Left renal cortex interstitium (tissue), 4 donors: ENCODE results near the gene KCNK3. TPM values are rescaled to one million over a fixed set of nuclear protein-coding genes. Genes with fewer than 3 reads are reported as not detected.
"Not testable (repeated sequence)": the region's sequence is repeated elsewhere in the genome, so short reads cannot be mapped to it uniquely, and the experiment has no call there.

Experiments
- DNase-seq, 4 donors: peaks; one replicate each; pipeline ENCODE4 v3.0.0-alpha.2; 2013; ENCODE audit warnings: low read depth in 4 of 4, low spot score in 2 of 4, missing footprints in 1 of 4
- polyA plus RNA-seq, 4 donors: library from polyadenylated mRNA; unstranded; fragments of 120-200 nt; gene quantifications; one replicate each; pipeline ENCODE4 v1.2.1, GENCODE V29; 2013; ENCODE audit not compliant: insufficient read length in 4 of 4

Gene KCNK3
- polyA plus RNA-seq, 4 donors = 1.1 to 3.6 (median 2.0) TPM

DNA sequence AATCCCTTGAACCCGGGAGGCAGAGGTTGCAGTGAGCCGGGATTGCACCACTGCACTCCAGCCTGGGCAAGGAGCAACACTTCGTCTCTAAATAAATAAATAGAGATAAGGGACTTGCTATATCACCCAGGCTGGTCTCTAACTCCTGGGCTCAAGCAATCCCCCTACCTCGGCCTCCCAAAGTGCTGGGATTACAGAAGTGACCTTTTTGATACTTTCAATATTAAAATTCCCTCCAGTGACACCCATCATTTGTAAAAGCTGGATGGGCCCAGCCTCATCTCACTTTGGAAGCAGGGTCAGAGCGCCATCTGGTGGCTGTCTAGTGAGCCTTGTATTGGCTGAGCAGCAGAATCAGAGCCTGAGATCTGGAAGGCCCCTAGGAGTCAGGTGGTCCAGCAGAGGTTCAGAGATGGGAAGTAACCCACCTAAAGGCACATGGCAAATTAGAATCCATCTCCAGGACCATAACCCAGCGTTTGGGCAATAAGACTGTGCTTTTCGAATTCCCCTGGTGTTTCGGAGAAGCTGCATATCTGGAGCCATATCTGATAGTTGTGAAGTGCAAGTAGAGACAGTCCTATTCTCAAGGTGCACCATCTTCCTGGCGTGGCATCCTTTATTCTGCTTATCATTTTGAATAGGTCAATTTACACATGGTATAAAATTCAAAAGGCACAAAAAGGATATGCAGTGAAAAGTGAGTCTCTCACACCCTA, 53.2 kb downstream of the KCNK3 start:
- DNase-seq = peak; percentile 39 to 78 (median 44)

DNA sequence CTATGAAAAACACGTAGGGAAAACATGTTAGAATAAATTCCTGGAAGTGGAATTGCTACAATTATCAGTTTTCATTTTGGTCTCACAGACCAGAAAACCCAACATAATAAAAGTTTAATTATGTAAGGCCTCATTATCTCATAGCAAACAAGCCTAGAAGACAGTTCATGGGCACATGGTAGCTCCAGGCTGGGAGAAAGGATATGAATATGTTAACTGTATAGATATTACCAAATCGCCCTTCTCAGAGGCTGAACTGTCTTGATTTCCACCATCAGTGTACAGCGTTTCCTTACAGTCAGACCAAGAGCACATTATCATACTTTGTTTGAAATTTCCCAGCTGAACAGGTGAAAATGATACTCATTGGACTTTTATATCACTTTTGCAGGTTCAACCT, 54.4 kb downstream of the KCNK3 start:
- no peak for DNase-seq

DNA sequence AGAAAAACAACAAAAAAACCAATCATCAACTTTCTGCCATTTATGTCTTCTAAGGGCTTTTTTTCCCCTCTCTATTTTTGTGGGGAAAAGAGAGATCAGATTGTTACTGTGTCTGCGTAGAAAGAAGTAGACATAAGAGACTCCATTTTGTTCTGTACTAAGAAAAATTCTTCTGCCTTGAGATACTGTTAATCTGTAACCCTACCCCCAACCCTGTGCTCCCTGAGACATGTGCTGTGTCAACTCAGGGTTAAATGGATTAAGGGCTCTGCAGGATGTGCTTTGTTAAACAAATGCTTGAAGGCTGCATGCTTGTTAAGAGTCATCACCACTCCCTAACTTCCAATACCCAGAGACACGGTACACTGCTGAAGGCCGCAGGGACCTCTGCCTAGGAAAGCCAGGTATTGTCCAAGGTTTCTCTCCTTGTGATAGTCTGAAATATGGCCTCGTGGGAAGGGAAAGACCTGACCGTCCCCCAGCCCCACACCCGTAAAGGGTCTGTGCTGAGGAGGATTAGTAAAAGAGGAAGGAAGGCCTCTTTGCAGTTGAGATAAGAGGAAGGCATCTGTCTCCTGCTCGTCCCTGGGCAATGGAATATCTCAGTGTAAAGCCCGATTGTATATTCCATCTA, 57.4 kb downstream of the KCNK3 start:
- not testable (repeated sequence) for DNase-seq

DNA sequence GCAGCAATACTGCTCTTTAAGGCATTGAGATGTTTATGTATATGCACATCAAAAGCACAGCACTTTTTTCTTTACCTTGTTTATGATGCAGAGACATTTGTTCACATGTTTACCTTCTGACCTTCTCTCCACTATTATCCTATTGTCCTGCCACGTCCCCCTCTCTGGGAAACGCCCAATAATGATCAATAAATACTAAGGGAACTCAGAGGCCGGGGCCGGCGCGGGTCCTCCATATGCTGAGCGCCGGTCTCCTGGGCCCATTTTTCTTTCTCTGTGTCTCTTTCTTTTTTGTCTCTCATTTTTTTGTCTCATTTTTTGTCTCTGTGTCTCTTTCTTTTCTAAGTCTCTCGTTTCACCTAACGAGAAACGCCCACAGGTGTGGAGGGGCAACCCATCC, 57.9 kb downstream of the KCNK3 start:
- DNase-seq = not testable (repeated sequence)

DNA sequence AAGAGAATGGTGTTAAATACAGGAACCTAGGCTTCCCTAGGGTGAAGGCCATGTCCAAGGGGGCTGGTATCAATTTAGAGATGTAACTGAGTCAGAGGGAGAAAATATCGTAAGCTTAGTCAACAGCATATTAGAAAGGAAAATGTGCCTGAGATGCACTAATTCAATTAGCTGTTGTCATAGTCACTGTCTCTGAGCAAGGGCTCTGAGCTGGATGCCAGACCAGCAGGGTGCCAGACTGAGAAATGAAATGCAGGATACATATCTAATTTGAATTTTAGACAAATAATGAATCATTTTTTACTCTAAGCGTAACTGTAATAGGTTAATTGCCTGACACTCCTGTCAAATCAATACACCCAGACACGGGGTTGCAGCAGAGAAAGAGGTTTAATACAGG, 60.1 kb downstream of the KCNK3 start:
- no peak for DNase-seq

DNA sequence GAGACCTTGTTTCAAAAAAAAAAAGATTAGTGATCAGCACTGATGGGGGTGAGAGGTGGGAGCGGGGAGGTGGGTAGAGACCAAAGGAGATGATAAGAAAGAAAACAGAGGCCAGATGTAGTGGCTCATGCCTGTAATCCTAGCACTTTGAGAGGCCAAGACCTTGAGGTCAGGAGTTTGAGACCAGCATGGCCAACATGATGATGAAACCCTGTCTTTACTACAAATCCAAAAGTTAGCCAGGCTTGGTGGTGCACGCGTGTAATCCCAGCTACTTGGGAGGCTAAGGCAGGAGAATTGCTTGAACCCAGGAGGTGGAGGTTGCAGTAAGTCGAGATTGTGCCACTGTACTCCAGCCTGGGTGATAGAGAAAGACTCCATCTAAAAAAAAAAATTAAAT, 62.0 kb downstream of the KCNK3 start:
- DNase-seq = no peak

DNA sequence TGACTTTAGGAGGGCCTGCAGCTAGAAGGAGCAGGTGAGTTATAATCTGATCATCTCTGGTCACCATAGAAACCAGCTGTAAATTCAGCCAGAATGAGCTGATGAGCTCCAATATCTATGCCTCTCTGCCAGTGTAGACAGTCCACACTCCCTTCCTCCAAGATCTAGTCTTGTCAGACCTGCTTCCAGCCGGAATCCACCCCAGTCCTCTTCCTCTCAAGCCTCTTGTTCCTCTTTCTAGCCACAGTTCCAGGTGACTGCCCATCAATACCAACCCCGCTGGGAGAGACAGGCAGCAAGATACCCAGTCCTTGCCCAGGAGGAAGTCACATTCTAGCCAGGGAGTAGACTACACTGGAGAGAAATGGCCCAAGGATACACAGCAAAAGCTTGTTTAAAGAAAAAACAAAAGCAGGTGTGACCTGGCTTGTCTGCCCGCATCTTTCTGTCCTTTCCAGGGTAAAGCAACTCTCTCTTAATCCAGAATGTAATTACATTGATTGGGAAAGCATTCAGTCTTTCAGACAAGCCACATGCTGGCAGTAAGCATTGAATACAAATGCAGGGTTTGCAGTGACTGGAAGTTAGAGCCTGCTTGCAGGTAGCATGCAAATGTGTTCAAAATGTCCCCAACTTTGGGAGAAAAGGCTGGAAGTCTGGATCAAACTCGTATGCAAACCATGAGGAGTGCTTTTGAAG, 62.6 kb downstream of the KCNK3 start:
- DNase-seq = no peak

DNA sequence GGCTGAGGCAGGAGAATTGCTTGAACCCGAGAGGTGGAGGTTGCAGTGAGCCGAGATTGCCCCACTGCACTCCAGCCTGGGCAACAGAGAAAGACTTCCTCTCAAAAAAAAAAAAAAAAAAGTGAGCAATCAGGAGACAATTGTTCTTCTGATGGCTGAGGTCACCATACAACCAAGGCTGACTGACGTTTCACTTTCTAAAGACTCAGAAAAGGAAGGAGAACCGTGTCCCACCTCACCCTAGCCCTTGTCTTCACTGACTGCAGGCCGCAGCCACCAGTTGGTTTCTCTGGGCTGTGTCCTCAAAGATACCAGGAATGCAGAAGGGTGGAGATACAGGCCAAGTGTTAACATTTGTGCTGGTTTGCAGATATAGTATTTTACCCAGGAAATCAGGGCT, 63.8 kb downstream of the KCNK3 start:
- DNase-seq = no peak

DNA sequence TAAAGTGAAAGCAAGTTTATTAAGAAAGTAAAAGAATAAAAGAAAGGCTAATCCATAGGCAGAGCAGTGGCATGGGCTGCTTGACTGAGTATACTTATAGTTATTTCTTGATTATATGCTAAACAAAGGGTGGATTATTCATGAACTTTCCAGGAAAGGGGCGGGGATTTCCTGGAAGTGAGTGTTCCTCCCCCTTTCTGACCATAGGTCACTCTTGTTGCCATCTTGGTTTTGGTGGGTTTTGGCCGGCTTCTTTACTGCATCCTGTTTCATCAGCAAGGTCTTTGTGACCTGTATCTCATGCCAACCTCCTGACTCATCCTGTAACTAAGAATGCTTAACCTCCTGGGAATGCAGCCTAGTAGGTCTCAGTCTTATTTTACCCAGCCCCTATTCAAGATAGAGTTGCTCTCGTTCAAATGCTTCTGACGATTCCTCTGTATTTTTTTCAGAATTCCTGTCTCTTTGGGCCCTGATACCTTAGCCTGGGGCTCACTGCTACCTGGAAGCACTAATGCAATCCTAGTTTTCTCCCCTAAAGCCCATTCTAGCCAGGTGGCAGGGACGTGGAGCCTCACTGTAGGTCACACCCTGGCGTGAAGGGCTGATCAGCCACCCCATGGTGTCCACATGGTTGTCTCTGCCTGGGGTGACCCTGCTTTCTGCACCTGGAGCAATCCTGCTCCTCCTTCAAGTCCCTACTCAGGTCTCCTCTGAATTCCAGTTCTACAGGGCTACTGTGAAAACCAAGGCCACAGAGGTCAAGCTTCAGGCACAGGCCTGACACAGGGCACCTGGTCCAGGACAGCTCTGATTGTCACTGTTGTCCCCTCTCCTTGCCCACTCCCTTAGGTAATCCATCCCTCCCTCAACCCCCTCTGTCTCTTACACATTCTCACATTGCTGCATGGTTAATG, 65.6 kb downstream of the KCNK3 start:
- no peak for DNase-seq

DNA sequence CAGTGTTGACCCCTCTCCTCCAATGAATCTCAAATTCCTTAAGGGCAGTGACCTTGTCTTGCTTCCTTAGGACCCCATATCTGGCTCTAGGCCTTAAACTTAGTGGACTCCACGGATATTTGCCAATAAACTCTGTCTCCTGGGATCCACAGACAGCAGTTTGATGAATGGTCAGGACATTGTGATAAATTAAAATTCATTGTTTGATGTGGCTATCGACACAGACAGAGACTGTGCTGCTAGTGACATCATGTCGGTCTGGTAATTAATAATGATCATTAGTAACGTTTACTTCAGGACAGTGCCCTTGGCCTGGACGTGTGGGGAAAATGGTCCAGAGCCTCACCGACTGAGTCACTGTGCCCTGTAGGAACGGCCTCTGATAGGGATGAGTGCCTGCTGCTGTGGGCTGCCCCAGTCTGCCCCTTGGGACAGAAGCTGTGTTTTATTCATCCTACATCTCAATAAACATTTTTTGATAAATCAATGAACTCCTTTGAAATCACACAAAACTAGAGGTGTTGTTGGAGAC, 66.3 kb downstream of the KCNK3 start:
- DNase-seq = no peak

DNA sequence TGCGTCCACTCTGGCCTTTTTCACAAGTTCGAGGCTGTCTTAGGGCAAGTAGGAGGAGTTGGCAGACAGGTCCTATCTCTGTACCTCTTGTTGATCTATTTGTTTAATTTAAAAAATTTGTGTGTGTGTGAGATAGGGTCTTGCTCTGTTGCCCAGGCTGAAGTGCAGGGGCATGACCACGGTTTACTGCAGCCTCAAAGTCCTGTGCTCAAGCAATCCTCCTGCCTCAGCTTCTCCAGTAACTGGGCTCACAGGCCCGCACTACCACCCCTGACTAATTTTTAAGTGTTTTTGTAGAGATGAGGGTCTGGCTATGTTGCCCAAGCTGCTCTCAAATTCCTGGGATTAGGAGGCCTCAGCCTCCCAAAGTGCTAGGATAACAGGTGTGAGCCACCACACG, 67.3 kb downstream of the KCNK3 start:
- no peak for DNase-seq

DNA sequence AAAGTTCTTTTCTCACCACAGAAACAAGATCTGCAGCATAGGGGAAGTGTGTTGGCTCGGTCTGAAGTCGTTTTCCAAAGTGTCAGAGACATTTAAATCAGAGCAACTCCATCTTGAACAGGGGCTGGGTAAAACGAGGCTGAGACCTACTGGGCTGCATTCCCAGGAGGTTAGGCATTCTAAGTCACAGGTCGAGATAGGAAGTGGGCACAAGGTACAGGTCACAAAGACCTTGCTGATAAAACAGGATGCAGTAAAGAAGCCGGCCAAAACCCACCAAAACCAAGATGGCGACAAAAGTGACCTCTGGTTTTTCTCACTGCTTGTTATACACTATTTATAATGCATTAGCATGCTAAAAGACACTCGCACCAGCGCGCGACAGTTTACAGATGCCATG, 68.5 kb downstream of the KCNK3 start:
- DNase-seq = not testable (repeated sequence)

DNA sequence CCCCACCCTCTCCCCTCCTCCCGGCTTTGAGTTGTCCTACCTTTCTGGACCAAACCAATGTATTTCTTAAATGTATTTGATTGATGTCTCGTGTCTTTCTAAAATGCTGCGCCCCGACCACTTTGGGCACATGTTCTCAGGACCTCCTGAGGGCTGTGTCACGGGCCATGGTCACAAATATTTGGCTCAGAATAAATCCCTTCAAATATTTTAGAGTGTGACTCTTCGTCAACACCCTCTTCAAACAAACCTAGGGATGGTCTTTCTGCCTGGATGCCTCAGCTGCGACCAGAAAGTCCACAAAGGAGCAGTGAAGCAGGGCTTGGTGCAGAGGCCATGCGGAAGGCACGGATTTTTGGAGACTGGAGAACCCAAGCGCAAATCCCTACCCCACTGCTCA, 70.5 kb downstream of the KCNK3 start:
- no peak for DNase-seq

DNA sequence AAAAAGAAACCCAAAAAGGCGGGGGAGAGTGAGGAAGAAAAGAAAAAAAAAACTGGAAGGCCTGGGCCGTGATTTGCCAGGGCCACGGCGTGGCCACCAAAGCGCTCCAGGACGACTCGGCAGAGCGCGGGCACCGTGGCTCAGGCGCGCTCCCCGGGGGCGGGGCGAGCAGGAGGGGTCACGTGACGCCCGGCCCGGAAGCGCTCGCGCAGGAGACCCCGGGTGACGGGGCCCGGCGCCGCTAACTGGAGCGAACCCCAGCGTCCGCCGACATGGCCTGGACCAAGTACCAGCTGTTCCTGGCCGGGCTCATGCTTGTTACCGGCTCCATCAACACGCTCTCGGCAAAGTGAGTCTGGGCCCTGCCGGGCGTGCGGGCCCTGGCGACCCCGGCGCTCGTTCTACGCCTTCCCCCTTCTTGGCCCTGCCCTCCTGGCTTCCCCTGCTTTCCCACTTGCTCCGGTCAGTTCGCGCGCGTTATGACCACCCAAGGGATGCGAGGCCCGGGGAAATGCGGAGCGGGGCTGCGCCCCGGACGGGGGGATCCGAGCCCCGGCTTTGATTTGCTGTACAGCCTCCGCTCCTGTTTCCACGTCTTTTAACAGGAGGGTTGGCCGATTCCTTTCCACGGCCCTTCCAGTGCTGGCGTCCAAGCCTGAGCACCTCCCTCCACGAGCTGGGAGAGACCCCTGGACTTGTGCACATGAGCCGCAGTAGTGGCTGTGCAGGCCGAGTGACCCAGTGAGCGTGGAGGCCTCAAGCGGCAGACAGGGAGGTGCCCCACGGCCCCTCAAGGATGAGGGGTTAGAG, 71.8 kb downstream of the KCNK3 start, which contains the start of gene SLC35F6:
TSS of gene SLC35F6 (plus strand) at position 207 of the 810 bp plus-strand sequence. CDS start at position 273, 66 bp downstream.
- peak; percentile 34 to 66 (median 64) for DNase-seq

DNA sequence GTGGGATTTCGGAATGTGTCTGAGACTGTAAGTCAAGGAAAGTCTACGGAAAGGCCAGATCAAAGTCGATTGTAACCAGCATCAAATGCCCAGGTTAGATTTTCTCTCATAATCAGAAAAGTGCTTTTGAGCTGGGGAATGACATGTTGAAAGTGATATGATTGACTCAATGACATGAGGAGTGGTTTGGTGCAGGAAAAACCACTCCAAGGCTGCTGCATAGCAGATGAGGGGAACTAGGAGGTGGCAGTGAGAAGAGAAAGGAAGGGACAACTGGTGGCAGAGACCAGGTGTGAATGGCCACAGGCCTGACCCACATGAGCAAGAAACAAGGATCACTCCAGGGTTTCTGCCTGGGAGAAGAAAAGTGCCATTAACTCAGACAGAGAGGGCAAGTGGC, 72.4 kb downstream of the KCNK3 start:
- DNase-seq = no peak

DNA sequence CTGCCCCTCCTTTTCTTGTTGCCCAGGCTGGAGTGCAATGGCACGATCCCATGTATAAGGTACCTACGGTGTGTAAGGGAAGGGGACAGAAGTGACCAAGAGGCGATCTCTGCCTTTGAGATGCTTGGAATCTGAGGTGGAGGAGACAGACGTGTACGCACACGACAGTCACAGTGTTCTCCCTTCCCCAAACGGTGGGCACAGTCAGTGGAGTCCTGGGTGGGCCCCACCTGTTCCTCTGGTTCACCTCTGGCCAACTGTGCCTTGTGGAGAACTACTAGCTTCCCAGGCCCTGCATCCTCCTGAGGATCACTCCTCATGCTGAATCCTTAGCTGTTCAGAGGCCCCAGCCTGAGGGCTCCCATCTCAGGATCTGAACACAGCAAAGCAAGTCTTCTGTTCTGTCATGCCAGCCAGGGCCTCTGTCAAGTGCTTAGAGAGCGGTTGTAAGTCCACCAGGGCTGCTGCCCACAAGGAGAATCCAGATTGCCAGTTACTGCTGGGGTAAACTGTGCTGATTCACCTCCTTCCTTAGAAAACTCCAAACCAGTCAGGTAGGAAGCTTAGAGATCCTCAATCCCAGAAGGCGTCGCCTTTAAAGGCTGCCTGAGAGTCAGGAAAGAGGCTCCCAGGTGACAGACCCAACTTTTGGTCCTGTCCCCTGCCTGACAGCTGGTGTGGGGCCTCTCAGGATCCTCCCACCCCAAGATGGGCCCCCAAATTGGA, 73.1 kb downstream of the KCNK3 start:
- DNase-seq = no peak

DNA sequence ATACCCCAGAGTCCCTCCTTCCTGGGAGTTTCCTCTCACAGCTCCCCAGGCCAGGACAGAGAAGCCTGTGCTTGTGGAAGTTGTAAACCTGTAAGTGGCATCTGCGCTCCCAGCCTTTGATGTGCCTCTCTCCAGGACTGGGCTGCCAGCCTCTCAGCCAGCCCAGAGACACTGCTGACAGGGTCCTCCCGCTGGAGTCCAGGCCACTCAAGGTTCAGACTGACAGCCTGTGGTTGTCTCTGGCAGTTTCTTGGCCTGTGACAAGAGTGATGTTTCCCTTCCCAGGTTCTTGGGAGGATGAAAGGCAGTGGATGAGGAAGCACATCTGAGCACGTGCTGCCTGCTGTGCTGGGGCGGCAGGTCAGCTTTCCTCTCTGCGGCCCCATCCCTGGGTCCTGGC, 74.6 kb downstream of the KCNK3 start:
- no peak for DNase-seq

DNA sequence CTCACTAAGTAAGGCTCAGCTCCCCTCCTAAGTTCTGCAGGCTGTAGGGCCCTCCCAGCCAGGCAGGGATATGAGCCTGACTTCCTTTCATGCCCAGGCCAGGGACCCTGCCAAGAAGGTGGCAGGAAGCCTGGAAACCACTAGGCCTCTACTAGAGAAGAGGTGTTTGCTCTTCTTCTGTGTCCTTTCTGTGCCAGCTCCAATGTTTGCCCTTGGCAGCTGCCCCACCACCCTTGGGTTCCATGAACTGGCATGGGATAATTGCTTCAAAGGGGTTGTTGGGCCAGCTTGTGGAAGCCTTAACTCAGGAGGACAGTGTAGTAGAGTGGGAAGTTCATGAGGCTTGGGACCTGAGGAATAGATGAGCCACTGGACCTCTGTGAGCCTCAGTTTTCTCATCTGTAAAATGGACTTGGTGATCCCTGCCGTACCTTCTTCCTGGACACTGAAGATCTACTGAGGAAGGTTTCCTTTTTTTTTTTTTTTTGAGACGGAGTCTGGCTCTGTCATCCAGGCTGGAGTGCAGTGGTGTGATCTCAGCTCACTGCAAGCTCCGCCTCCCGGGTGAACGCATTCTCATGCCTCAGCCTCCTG, 75.5 kb downstream of the KCNK3 start:
- no peak for DNase-seq

DNA sequence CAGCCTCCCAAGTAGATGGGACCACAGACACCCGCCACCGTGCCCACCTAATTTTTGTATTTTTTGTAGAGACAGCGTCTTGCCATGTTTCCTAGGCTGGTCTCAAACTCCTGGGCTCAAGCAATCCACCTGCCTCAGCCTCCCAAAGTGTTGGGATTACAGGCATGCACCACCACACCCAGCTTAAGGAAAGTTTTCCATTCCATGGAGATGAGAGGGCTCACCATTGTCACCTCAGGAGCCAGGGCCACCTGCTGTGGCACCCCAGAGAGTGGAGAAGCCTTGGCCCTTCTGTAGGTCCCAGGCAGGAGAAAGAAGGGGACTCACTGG, 76.2 kb downstream of the KCNK3 start:
- no peak for DNase-seq
